Aorta (tissue), 5 donors: ENCODE measurements around the gene SMARCC2. TPM values are rescaled to one million over a fixed set of nuclear protein-coding genes. Genes with fewer than 3 reads are reported as not detected.
"Not testable (repeated sequence)": the region's sequence is repeated elsewhere in the genome, so short reads cannot be mapped to it uniquely, and the experiment has no call there.

Source experiments
- ATAC-seq: fragments of 200-7000 bp; cut with Tn5 transposase; one replicate; pipeline ENCODE4 v1.9.1; 2022; ENCODE audit warnings: moderate library complexity; ENCODE audit not compliant: low FRiP score
- DNase-seq, 2 donors: peaks; one replicate each; pipeline ENCODE4 v3.0.0-alpha.2; 2020
- H3K27ac ChIP-seq, 2 donors: one replicate each; pipeline ENCODE4 v1.5.1; 2013; ENCODE audit warnings: low read length in 2 of 2, mild to moderate bottlenecking in 2 of 2, moderate library complexity in 2 of 2, control low read depth in 1 of 2, inconsistent platforms in 1 of 2, low read depth in 1 of 2
- H3K27me3 ChIP-seq, 2 donors: one replicate each; pipeline ENCODE4 v1.6.1; 2013; ENCODE audit warnings: control low read depth in 1 of 2, low read length in 1 of 2, mild to moderate bottlenecking in 1 of 2, moderate library complexity in 1 of 2; ENCODE audit not compliant: insufficient read depth in 2 of 2, control insufficient read depth in 1 of 2
- H3K36me3 ChIP-seq, 2 donors: one replicate each; pipeline ENCODE4 v1.6.1; 2013; ENCODE audit warnings: control low read depth in 1 of 2, low read length in 1 of 2, mild to moderate bottlenecking in 1 of 2; ENCODE audit not compliant: insufficient read depth in 2 of 2, control insufficient read depth in 1 of 2
- H3K4me1 ChIP-seq, 2 donors: one replicate each; pipeline ENCODE4 v1.6.1; 2013; ENCODE audit warnings: low read length in 2 of 2, control low read depth in 1 of 2, mild to moderate bottlenecking in 1 of 2, moderate library complexity in 1 of 2; ENCODE audit not compliant: insufficient read depth in 2 of 2, control insufficient read depth in 1 of 2
- H3K4me3 ChIP-seq, 2 donors: one replicate each; pipeline ENCODE4 v1.5.1; 2013; ENCODE audit warnings: low read length in 2 of 2, control low read depth in 1 of 2, mild to moderate bottlenecking in 1 of 2
- H3K9me3 ChIP-seq: one replicate; pipeline ENCODE4 v1.6.1; 2013; ENCODE audit warnings: mild to moderate bottlenecking, low read length; ENCODE audit not compliant: control insufficient read depth
- WGBS, 2 donors: extraction: QIAGEN DNeasy Blood & Tissue Kit; methylation state at CpG; one replicate each; pipeline ENCODE4 v1.1.7; 2013; 5-methylcytosine and 5-hydroxymethylcytosine counted together
- intact Hi-C, 2 donors: fragments of 100-400 bp; cut with DNase I; formaldehyde crosslinking; loops; one replicate each; pipeline versions ENCODE4 v1.14.2 to v1.15.0; 2022
- polyA plus RNA-seq, 2 donors: library from polyadenylated mRNA; stranded (reverse); fragments of 200-250 nt; gene quantifications; one replicate each; pipeline ENCODE4 v1.2.3, GENCODE V29; 2013
- total RNA-seq, 2 donors: library from RNA; stranded (reverse); fragmentation: NEBNext Ultra II Directional; extraction: Animal tissue kit (Norgen Biotek cat#: 25700); gene quantifications; one replicate each; pipeline ENCODE4 v1.2.1, GENCODE V29; 2021
- donor health status: healthy with polysubstance abuse.
- donor health status: Bipolar disorder and iron deficiency.
- donor health status: DM: no; HTN: no; CAD: no.
- donor health status: DM: no; HTN: no; CAD: no.
- donor health status: DM: yes; HTN: yes; CAD: no.

The SMARCC2 gene
- total and polyA plus RNA-seq, 4 donors = 45.0 to 140 (median 86.9) TPM

- Histone ChIP-seq H3K36me3 (no peaks in the 10 kb centered on the region), H3K27ac (peak overlapping the region in 1 of 2 donors; percentile 98), H3K4me3 (peak overlapping the region; percentile 55 to 79), H3K27me3 (peaks cover 0 to 3% of the 10 kb centered on the region in 2 donors), H3K4me1 (peaks cover 0 to 6% of the 10 kb centered on the region in 2 donors), H3K9me3 (no peaks in the 10 kb centered on the region)
- intact Hi-C loops = loop anchor here (1.0 to 5.0 kb wide), 5 partner anchors 38 to 106 kb away; partner anchors contain the start of genes SMARCC2 (in 2 of the 2), MYL6 (in 1 of the 2) and NABP2 (in 1 of the 2)
- ATAC-seq (no peak), DNase-seq (no peak)
- WGBS, 2 donors = 8 to 10% methylated on average over 13 of the region's 13 CpGs
These were observed 70.5 kb downstream of the SMARCC2 start for GRCh38 chr12:56118688-56119357.

DNA sequence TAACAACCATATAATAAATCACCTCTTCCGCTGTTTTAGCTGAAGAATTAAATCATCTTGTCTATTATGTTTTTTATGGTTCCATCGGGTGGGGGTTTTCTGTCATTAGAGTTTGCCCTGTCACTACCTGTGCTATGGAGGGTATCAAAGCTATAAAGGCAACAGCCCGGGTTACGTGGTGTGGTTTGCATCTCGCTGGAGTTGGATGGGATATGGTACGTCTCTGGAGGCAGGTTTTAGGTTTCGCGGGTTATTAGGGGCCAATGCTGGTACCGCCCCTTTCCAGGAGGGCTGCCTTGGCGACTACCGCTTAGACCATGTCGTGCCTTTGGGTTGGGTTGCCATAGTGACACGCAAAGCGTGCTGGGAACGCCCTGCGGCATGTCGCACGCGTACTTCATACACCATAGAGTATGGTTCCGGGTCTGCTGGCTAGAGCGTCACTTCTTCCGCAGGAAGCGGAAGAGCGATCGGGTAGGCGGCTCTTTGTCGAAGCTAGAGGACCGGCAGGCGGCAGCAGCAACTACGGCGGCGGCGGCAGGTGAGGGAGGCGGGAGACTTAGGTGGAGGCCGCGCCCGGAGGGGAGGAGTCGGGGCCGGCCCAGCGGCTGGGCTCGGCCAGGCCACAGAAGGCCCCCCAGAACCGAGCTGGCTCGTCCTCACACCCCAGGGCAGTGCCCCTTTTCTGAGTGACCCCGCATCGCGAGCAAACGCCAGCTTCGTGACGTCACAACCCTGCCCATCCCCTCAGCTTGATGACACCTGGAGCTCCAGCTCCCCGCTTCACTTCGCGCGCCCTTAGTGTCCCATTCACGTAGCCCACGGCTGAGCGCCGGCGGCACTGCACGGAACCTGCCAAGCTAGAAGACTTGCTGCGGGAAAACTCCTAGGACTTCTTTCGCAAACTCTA lies 71.2 kb downstream of the SMARCC2 start, which contains the start of gene ZC3H10:
Gene ZC3H10, plus strand, starts transcription at position 489 of the 910 bp plus-strand sequence. CDS start 2,297 bp downstream, outside the sequence.
- Histone ChIP-seq H3K4me1 (peaks cover 0 to 6% of the 10 kb centered on the region in 2 donors), H3K27me3 (peaks cover 0 to 3% of the 10 kb centered on the region in 2 donors), H3K36me3 (no peaks in the 10 kb centered on the region), H3K4me3 (peak within 1 kb of the TSS; percentile 93 to 99), H3K27ac (peak within 1 kb of the TSS; percentile 91 to 98), H3K9me3 (no peaks in the 10 kb centered on the region)
- ATAC-seq (peak; percentile 92), DNase-seq (peak; percentile 98 to 99)
- intact Hi-C loops = loop anchor here (2.0 to 5.0 kb wide), 4 partner anchors 39 to 107 kb away; partner anchors contain the start of genes MYL6 (in 1 of the 2), NABP2 (in 1 of the 2) and SMARCC2 (in 1 of the 2)
- 0% methylated on average over 50 to 61 of the region's 61 CpGs for WGBS, 2 donors

DNA sequence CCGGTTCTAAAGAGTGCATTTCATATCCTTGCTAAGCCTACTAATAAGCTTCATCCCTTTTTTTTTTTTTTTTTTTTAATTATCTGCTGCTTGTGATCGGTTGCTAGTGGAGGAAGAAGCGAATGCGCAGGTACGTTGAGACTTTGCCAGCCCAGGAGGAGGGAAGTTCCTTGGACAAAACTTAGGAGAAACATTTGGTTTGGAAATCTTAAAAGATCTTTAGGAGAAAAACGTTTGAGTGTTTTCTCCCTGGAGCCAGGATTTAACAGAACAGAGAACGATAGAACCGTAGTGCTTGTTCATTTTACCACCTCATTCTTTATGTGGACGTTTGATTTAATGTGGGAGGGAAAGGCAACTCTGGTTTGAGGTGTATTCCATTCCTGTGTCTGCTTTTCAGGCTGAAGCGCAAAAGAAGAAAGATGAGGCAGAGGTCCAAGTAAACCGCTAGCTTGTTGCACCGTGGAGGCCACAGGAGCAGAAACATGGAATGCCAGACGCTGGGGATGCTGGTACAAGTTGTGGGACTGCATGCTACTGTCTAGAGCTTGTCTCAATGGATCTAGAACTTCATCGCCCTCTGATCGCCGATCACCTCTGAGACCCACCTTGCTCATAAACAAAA lies 72.1 kb downstream of the SMARCC2 start:
- H3K4me1 ChIP-seq, H3K36me3 ChIP-seq, DNase-seq, H3K27me3 ChIP-seq, ATAC-seq, H3K9me3 ChIP-seq: not testable (repeated sequence)
- 1 to 2% methylated on average over 12 of the region's 16 CpGs for WGBS, 2 donors
- peak overlapping the region; percentile 93 to 99 for H3K4me3 ChIP-seq
- intact Hi-C loops = loop anchor here in 1 of 2 donors (5.0 kb wide), 1 partner anchor 40 kb away; the partner anchor contains the start of gene MYL6
- H3K27ac ChIP-seq = peak overlapping the region; percentile 72 to 91

DNA sequence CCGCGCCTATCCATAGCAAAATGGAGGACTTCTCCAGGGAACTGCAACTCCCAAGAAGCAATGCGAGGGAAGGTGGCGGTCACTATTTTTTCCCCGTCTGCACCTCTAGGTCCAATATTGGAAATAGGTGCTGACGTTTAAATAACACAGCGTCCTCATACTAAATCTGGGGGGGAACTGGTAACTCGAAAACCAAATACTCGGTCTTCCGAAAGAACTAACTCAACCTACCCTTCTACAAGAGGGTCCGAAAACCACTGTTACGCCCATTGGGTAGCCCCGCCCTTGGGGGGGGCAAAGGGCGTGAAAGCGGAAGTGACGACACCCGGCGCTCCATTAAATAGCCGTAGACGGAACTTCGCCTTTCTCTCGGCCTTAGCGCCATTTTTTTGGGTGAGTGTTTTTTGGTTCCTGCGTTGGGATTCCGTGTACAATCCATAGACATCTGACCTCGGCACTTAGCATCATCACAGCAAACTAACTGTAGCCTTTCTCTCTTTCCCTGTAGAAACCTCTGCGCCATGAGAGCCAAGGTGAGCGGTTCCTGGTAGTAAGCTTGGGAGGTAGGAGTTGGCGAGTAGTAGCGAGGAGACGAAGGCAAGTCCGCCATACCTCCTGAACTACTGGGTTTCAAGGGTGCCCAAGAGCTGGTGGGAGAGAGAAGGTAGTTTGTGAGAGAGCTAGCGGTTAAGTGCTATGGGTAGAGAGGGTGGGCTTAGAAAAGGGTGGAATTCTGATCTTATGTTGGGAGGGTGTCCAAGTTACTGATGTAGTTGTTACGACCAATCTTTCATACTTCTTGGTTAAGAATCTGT lies 72.8 kb downstream of the SMARCC2 start, which contains the start of gene RPL41:
Gene RPL41, plus strand, starts transcription at position 367 of the 815 bp plus-strand sequence.
- Histone ChIP-seq H3K36me3 (peaks cover 0 to 6% of the 10 kb centered on the region in 2 donors), H3K27ac (peak within 1 kb of the TSS; percentile 91 to 99), H3K9me3 (no peaks in the 10 kb centered on the region), H3K27me3 (peaks cover 0 to 3% of the 10 kb centered on the region in 2 donors), H3K4me1 (peaks cover 0 to 6% of the 10 kb centered on the region in 2 donors), H3K4me3 (peak within 1 kb of the TSS; percentile 93 to 99)
- DNase-seq (peak; percentile 95 to 97), ATAC-seq (peak; percentile 91)
- WGBS, 2 donors = 0% methylated on average over 34 of the region's 34 CpGs
- intact Hi-C loops = loop anchor here in 1 of 2 donors (5.0 kb wide), 1 partner anchor 41 kb away; the partner anchor contains the start of gene MYL6

DNA sequence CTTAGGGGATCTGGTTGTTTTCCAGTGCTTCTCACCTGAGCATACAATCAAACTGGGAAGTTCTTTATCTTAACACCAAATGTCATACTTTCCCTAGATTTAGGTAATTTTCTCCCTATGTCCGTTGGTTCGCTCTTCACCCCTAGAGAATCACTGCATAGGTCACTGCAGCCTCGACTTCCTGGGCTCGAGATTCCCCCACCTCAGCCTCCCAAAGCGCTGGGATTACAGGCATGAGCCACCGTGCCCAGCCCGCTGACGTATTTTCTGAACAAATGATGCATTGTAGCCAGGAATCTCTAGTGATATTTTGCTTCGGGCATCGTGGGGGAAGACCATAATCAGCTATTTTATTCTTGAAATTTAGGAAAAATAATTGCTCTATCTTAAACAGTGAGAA lies 74.0 kb downstream of the SMARCC2 start:
- no peak overlapping the region for H3K27ac ChIP-seq
- DNase-seq (no peak), ATAC-seq (no peak)
- intact Hi-C loops = loop anchor here in 1 of 2 donors (5.0 kb wide), 1 partner anchor 42 kb away; the partner anchor contains the start of gene MYL6
- H3K36me3 ChIP-seq = peaks cover 0 to 9% of the 10 kb centered on the region in 2 donors
- no peaks in the 10 kb centered on the region for H3K9me3 ChIP-seq
- H3K4me3 ChIP-seq = peak overlapping the region; percentile 23 to 93
- H3K27me3 ChIP-seq = peaks cover 0 to 3% of the 10 kb centered on the region in 2 donors
- WGBS, 2 donors = 24 to 28% methylated on average over 10 of the region's 10 CpGs
- peaks cover 0 to 6% of the 10 kb centered on the region in 2 donors for H3K4me1 ChIP-seq

DNA sequence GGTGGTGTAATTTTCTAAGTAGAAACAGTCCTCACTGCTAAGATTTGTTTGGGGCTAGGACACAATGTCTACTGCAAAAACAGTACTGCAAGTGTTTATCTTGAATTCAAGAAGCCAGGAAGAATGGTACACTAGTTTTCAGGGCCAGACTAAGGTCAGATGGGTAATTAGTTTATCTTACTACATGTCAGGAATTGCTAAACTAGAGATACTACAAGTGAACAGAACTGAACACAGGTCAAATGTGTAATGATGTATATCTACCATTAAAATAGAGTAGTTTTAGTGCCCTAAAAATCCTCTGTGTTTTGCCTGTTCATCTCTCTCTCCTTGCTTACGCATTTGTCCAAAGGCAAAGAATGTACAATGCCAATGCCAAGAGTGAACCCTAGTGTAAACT lies 75.2 kb downstream of the SMARCC2 start:
- H3K9me3 ChIP-seq = no peaks in the 10 kb centered on the region
- DNase-seq (no peak), ATAC-seq (no peak)
- H3K27ac ChIP-seq = no peak overlapping the region
- H3K4me1 ChIP-seq = peaks cover 0 to 4% of the 10 kb centered on the region in 2 donors
- no peak overlapping the region for H3K4me3 ChIP-seq
- intact Hi-C loops = no loop called here
- peaks cover 0 to 3% of the 10 kb centered on the region in 2 donors for H3K27me3 ChIP-seq
- WGBS, 2 donors = 85 to 90% methylated on average over 1 of the region's 1 CpG
- peaks cover 0 to 10% of the 10 kb centered on the region in 2 donors for H3K36me3 ChIP-seq
